ENCODE measurements around the gene CCDC14.

CCDC14 gene

DNA sequence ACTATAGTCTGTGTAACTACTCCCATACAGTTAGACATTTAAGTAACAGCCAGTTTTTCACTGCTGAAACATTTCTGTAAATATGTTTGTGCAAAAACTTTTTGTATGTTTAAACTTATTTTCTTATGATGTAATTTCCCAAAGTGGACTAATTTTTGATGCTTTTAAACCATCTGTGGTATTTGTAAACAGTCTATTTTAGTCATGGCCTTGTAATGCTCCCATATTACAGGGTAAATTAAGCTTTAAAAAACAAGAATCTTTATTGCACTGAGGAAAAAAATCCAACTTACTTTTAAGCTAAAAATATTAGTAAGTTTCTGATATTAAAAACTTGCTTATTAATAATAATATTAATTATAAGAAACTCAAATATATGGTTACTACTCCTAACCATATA lies 13.5 kb downstream of the CCDC14 start:
- no peak overlapping the region for H3K4me3 ChIP-seq (ENCODE audit: control insufficient read depth in 1 of 7, extremely low read depth in 1 of 7, insufficient read depth in 4 of 7, low read depth in 2 of 7, low read length in 6 of 7)
- H3K9me3 ChIP-seq (ENCODE audit: control extremely low read depth in 1 of 5, control insufficient read depth in 4 of 5, insufficient read depth in 2 of 5, low read depth in 1 of 5, low read length in 4 of 5): no peaks in the 10 kb centered on the region
- H3K4me1 ChIP-seq (ENCODE audit: control extremely low read depth in 1 of 4, control insufficient read depth in 4 of 4, insufficient read depth in 4 of 4, low read length in 3 of 4): no peaks in the 10 kb centered on the region
- no peak overlapping the region for H3K27ac ChIP-seq (ENCODE audit: insufficient read depth in 1 of 2, low read depth in 1 of 2, low read length in 2 of 2, poor library complexity in 1 of 2, severe bottlenecking in 2 of 2)
- peaks cover 6 to 61% (median 35%) of the 10 kb centered on the region in 4 experiments for H3K36me3 ChIP-seq (ENCODE audit: control insufficient read depth in 4 of 4, insufficient read depth in 4 of 4, low read length in 3 of 4)
- POLR2A ChIA-PET: no interaction called here
- no peaks in the 10 kb centered on the region for H3K27me3 ChIP-seq (replicated peaks in 2 of 5; ENCODE audit: control insufficient read depth in 4 of 5, insufficient read depth in 5 of 5, low read length in 4 of 5)
- CTCF ChIA-PET: no interaction called here
- DNase-seq: no peak

DNA sequence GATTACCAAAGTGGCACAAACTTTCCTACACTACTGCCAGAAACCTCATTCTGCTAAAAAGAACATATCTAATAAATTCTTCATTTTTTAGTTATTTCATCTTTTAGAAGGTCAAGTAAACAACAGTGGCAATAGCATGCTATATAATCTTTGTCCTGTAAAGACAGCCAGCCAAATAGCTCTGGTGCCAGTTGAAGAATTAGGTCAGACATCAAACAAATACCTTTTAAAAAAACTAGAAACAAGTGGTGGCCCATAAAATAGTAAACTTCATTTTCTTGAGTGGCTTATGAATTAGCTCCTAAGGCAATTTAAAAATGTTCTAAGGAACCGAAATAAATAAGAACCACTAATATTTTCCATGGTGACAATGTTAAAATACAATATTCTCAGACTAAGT lies 19.5 kb downstream of the CCDC14 start:
- H3K4me3 ChIP-seq (ENCODE audit: control insufficient read depth in 1 of 7, extremely low read depth in 1 of 7, insufficient read depth in 4 of 7, low read depth in 2 of 7, low read length in 6 of 7): no peak overlapping the region
- H3K4me1 ChIP-seq (ENCODE audit: control extremely low read depth in 1 of 4, control insufficient read depth in 4 of 4, insufficient read depth in 4 of 4, low read length in 3 of 4): peaks cover 0 to 4% (median 0%) of the 10 kb centered on the region in 4 experiments
- H3K36me3 ChIP-seq (ENCODE audit: control insufficient read depth in 4 of 4, insufficient read depth in 4 of 4, low read length in 3 of 4): peaks cover 8 to 39% (median 21%) of the 10 kb centered on the region in 4 experiments
- H3K27me3 ChIP-seq (replicated peaks in 2 of 5; ENCODE audit: control insufficient read depth in 4 of 5, insufficient read depth in 5 of 5, low read length in 4 of 5): no peaks in the 10 kb centered on the region
- ChIA-PET CTCF (interaction anchor here (1.0 to 3.0 kb wide), 9 partner anchors 10 to 138 kb away, joined by 3 to 9 read pairs (median 5); no protein-coding TSS in a partner anchor), POLR2A (no interaction called here)
- WGBS (ENCODE audit: insufficient coverage): no CpG with 5 or more reads among the region's 1 CpG
- H3K27ac ChIP-seq (ENCODE audit: insufficient read depth in 1 of 2, low read depth in 1 of 2, low read length in 2 of 2, poor library complexity in 1 of 2, severe bottlenecking in 2 of 2): no peak overlapping the region
- no peaks in the 10 kb centered on the region for H3K9me3 ChIP-seq (ENCODE audit: control extremely low read depth in 1 of 5, control insufficient read depth in 4 of 5, insufficient read depth in 2 of 5, low read depth in 1 of 5, low read length in 4 of 5)
- DNase-seq: no peak

- peak; percentile 5 to 21 (median 16) for DNase-seq
- no peak overlapping the region for H3K4me3 ChIP-seq (ENCODE audit: control insufficient read depth in 1 of 7, extremely low read depth in 1 of 7, insufficient read depth in 4 of 7, low read depth in 2 of 7, low read length in 6 of 7)
- no CpG with 5 or more reads among the region's 2 CpGs for WGBS (ENCODE audit: insufficient coverage)
These were observed 19.9 kb downstream of the CCDC14 start for GRCh38 chr3:123941121-123941520.

GRCh38 chr3:123939706-123940105 lies 21.3 kb downstream of the CCDC14 start:
- Histone ChIP-seq H3K36me3 (ENCODE audit: control insufficient read depth in 4 of 4, insufficient read depth in 4 of 4, low read length in 3 of 4) (peaks cover 5 to 34% (median 20%) of the 10 kb centered on the region in 4 experiments), H3K27me3 (replicated peaks in 2 of 5; ENCODE audit: control insufficient read depth in 4 of 5, insufficient read depth in 5 of 5, low read length in 4 of 5) (no peaks in the 10 kb centered on the region), H3K9me3 (ENCODE audit: control extremely low read depth in 1 of 5, control insufficient read depth in 4 of 5, insufficient read depth in 2 of 5, low read depth in 1 of 5, low read length in 4 of 5) (no peaks in the 10 kb centered on the region), H3K4me1 (ENCODE audit: control extremely low read depth in 1 of 4, control insufficient read depth in 4 of 4, insufficient read depth in 4 of 4, low read length in 3 of 4) (peaks cover 0 to 4% (median 0%) of the 10 kb centered on the region in 4 experiments), H3K27ac (ENCODE audit: insufficient read depth in 1 of 2, low read depth in 1 of 2, low read length in 2 of 2, poor library complexity in 1 of 2, severe bottlenecking in 2 of 2) (no peak overlapping the region), H3K4me3 (ENCODE audit: control insufficient read depth in 1 of 7, extremely low read depth in 1 of 7, insufficient read depth in 4 of 7, low read depth in 2 of 7, low read length in 6 of 7) (no peak overlapping the region)
- ChIA-PET CTCF (interaction anchor here (3.0 kb wide), 1 partner anchor 8 kb away, joined by 9 read pairs; no protein-coding TSS in a partner anchor), POLR2A (no interaction called here)
- no CpG with 5 or more reads among the region's 2 CpGs for WGBS (ENCODE audit: insufficient coverage)
- no peak for DNase-seq

More at GRCh38 chr3:123941121-123941520, 19.9 kb downstream of the CCDC14 start:
- Histone ChIP-seq H3K27ac (ENCODE audit: insufficient read depth in 1 of 2, low read depth in 1 of 2, low read length in 2 of 2, poor library complexity in 1 of 2, severe bottlenecking in 2 of 2) (no peak overlapping the region), H3K4me1 (ENCODE audit: control extremely low read depth in 1 of 4, control insufficient read depth in 4 of 4, insufficient read depth in 4 of 4, low read length in 3 of 4) (peaks cover 0 to 4% (median 0%) of the 10 kb centered on the region in 4 experiments), H3K27me3 (replicated peaks in 2 of 5; ENCODE audit: control insufficient read depth in 4 of 5, insufficient read depth in 5 of 5, low read length in 4 of 5) (no peaks in the 10 kb centered on the region), H3K9me3 (ENCODE audit: control extremely low read depth in 1 of 5, control insufficient read depth in 4 of 5, insufficient read depth in 2 of 5, low read depth in 1 of 5, low read length in 4 of 5) (no peaks in the 10 kb centered on the region), H3K36me3 (ENCODE audit: control insufficient read depth in 4 of 4, insufficient read depth in 4 of 4, low read length in 3 of 4) (peaks cover 5 to 38% (median 21%) of the 10 kb centered on the region in 4 experiments)
- ChIA-PET POLR2A (no interaction called here), CTCF (interaction anchor here (0.8 to 3.0 kb wide), 10 partner anchors 10 to 340 kb away, joined by 3 to 9 read pairs (median 5); no protein-coding TSS in a partner anchor)

- CTCF ChIA-PET: no interaction called here
These were observed 24.6 kb downstream of the CCDC14 start for GRCh38 chr3:123936400-123936799.

GRCh38 chr3:123935830-123936229 lies 25.2 kb downstream of the CCDC14 start:
- Histone ChIP-seq H3K4me1 (ENCODE audit: control extremely low read depth in 1 of 4, control insufficient read depth in 4 of 4, insufficient read depth in 4 of 4, low read length in 3 of 4) (peaks cover 0 to under 1% (median 0%) of the 10 kb centered on the region in 4 experiments), H3K9me3 (ENCODE audit: control extremely low read depth in 1 of 5, control insufficient read depth in 4 of 5, insufficient read depth in 2 of 5, low read depth in 1 of 5, low read length in 4 of 5) (no peaks in the 10 kb centered on the region), H3K4me3 (ENCODE audit: control insufficient read depth in 1 of 7, extremely low read depth in 1 of 7, insufficient read depth in 4 of 7, low read depth in 2 of 7, low read length in 6 of 7) (no peak overlapping the region), H3K36me3 (ENCODE audit: control insufficient read depth in 4 of 4, insufficient read depth in 4 of 4, low read length in 3 of 4) (peaks cover under 1 to 24% (median 11%) of the 10 kb centered on the region in 4 experiments), H3K27me3 (replicated peaks in 2 of 5; ENCODE audit: control insufficient read depth in 4 of 5, insufficient read depth in 5 of 5, low read length in 4 of 5) (no peaks in the 10 kb centered on the region), H3K27ac (ENCODE audit: insufficient read depth in 1 of 2, low read depth in 1 of 2, low read length in 2 of 2, poor library complexity in 1 of 2, severe bottlenecking in 2 of 2) (no peak overlapping the region)
- ChIA-PET POLR2A (no interaction called here), CTCF (no interaction called here)
- no peak for DNase-seq

More at GRCh38 chr3:123936400-123936799, 24.6 kb downstream of the CCDC14 start:
- peaks cover 0 to 4% (median 0%) of the 10 kb centered on the region in 4 experiments for H3K4me1 ChIP-seq (ENCODE audit: control extremely low read depth in 1 of 4, control insufficient read depth in 4 of 4, insufficient read depth in 4 of 4, low read length in 3 of 4)
- no peaks in the 10 kb centered on the region for H3K27me3 ChIP-seq (replicated peaks in 2 of 5; ENCODE audit: control insufficient read depth in 4 of 5, insufficient read depth in 5 of 5, low read length in 4 of 5)
- no peak overlapping the region for H3K27ac ChIP-seq (ENCODE audit: insufficient read depth in 1 of 2, low read depth in 1 of 2, low read length in 2 of 2, poor library complexity in 1 of 2, severe bottlenecking in 2 of 2)
- H3K9me3 ChIP-seq (ENCODE audit: control extremely low read depth in 1 of 5, control insufficient read depth in 4 of 5, insufficient read depth in 2 of 5, low read depth in 1 of 5, low read length in 4 of 5): no peaks in the 10 kb centered on the region
- WGBS (ENCODE audit: insufficient coverage): no CpG with 5 or more reads among the region's 2 CpGs
- POLR2A ChIA-PET: no interaction called here
- H3K36me3 ChIP-seq (ENCODE audit: control insufficient read depth in 4 of 4, insufficient read depth in 4 of 4, low read length in 3 of 4): peaks cover 3 to 22% (median 11%) of the 10 kb centered on the region in 4 experiments
- H3K4me3 ChIP-seq (ENCODE audit: control insufficient read depth in 1 of 7, extremely low read depth in 1 of 7, insufficient read depth in 4 of 7, low read depth in 2 of 7, low read length in 6 of 7): no peak overlapping the region
- DNase-seq: no peak

DNA sequence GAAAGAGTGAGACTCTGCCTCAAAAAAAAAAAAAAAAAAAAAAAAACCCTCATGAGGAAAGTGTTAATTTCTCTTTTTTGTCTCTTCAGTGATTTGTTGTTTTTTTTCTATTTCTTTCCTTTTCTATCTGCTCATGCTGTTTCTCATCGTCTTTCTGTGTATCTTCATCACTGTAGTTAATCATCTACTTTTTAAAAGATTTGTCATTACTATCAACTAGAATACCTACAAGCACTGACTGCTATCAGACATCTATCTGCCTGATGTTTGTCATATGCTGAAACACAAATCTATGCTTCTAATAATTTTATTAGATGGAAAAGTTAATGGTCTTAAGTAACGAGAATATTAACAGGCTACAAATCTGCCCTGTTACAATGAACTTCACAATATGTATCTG lies 26.8 kb downstream of the CCDC14 start:
- 100% methylated on average over 1 of the region's 2 CpGs for WGBS (ENCODE audit: insufficient coverage)
- no peaks in the 10 kb centered on the region for H3K9me3 ChIP-seq (ENCODE audit: control extremely low read depth in 1 of 5, control insufficient read depth in 4 of 5, insufficient read depth in 2 of 5, low read depth in 1 of 5, low read length in 4 of 5)
- no peak overlapping the region for H3K4me3 ChIP-seq (ENCODE audit: control insufficient read depth in 1 of 7, extremely low read depth in 1 of 7, insufficient read depth in 4 of 7, low read depth in 2 of 7, low read length in 6 of 7)
- no peaks in the 10 kb centered on the region for H3K4me1 ChIP-seq (ENCODE audit: control extremely low read depth in 1 of 4, control insufficient read depth in 4 of 4, insufficient read depth in 4 of 4, low read length in 3 of 4)
- no peak for DNase-seq
- CTCF ChIA-PET: no interaction called here
- H3K27me3 ChIP-seq (replicated peaks in 2 of 5; ENCODE audit: control insufficient read depth in 4 of 5, insufficient read depth in 5 of 5, low read length in 4 of 5): no peaks in the 10 kb centered on the region
- H3K36me3 ChIP-seq (ENCODE audit: control insufficient read depth in 4 of 4, insufficient read depth in 4 of 4, low read length in 3 of 4): peaks cover 6 to 26% (median 14%) of the 10 kb centered on the region in 4 experiments
- no peak overlapping the region for H3K27ac ChIP-seq (ENCODE audit: insufficient read depth in 1 of 2, low read depth in 1 of 2, low read length in 2 of 2, poor library complexity in 1 of 2, severe bottlenecking in 2 of 2)
- POLR2A ChIA-PET: no interaction called here

Measured in common myeloid progenitor, CD34-positive (primary cell).